ENCODE measurements around the gene AGBL1. TPM values are rescaled to one million over a fixed set of nuclear protein-coding genes. Genes with fewer than 3 reads are reported as not detected.

AGBL1 gene
- total RNA-seq, 1 donor from 2014 or later, result 0.07 TPM

- Mint-ChIP-seq H3K27ac (no peak overlapping the region), H3K4me3 (no peak overlapping the region), H3K36me3 (no peaks in the 10 kb centered on the region), H3K27me3 (peaks cover 6% of the 10 kb centered on the region), H3K9me3 (no peaks in the 10 kb centered on the region), H3K4me1 (ENCODE audit: unreplicated experiment) (peaks cover 5% of the 10 kb centered on the region)
- no peak for TF ChIP-seq CTCF (conservative IDR thresholded peaks at IDR 0.05)
- no peak for DNase-seq (ENCODE audit: extremely low spot score, unreplicated experiment)
Measured at GRCh38 chr15:86799226-86799625, 719.6 kb downstream of the AGBL1 start.

GRCh38 chr15:86802244-86802643, 722.6 kb downstream of the AGBL1 start:
- TF ChIP-seq CTCF (conservative IDR thresholded peaks at IDR 0.05), result no peak
- H3K4me1 Mint-ChIP-seq (ENCODE audit: unreplicated experiment), result peaks cover 4% of the 10 kb centered on the region
- H3K9me3 Mint-ChIP-seq, result no peaks in the 10 kb centered on the region
- no peak for DNase-seq (ENCODE audit: extremely low spot score, unreplicated experiment)
- H3K36me3 Mint-ChIP-seq, result no peaks in the 10 kb centered on the region
- peaks cover 6% of the 10 kb centered on the region for H3K27me3 Mint-ChIP-seq
- H3K4me3 Mint-ChIP-seq, result no peak overlapping the region
- no peak overlapping the region for H3K27ac Mint-ChIP-seq

GRCh38 chr15:86804406-86804805, 724.7 kb downstream of the AGBL1 start:
- no peak overlapping the region for H3K27ac Mint-ChIP-seq
- TF ChIP-seq CTCF (conservative IDR thresholded peaks at IDR 0.05), result no peak
- peaks cover 13% of the 10 kb centered on the region for H3K27me3 Mint-ChIP-seq
- DNase-seq (ENCODE audit: extremely low spot score, unreplicated experiment), result no peak
- no peaks in the 10 kb centered on the region for H3K36me3 Mint-ChIP-seq
- no peak overlapping the region for H3K4me3 Mint-ChIP-seq
- H3K4me1 Mint-ChIP-seq (ENCODE audit: unreplicated experiment), result no peaks in the 10 kb centered on the region
- no peaks in the 10 kb centered on the region for H3K9me3 Mint-ChIP-seq

GRCh38 chr15:86810329-86810728, 730.7 kb downstream of the AGBL1 start:
- no peaks in the 10 kb centered on the region for H3K4me1 Mint-ChIP-seq (ENCODE audit: unreplicated experiment)
- H3K27ac Mint-ChIP-seq, result no peak overlapping the region
- no peak overlapping the region for H3K4me3 Mint-ChIP-seq
- no peak for DNase-seq (ENCODE audit: extremely low spot score, unreplicated experiment)
- no peaks in the 10 kb centered on the region for H3K36me3 Mint-ChIP-seq
- no peaks in the 10 kb centered on the region for H3K9me3 Mint-ChIP-seq
- H3K27me3 Mint-ChIP-seq, result peaks cover 13% of the 10 kb centered on the region
- TF ChIP-seq CTCF (conservative IDR thresholded peaks at IDR 0.05), result no peak

GRCh38 chr15:86813892-86814291, 734.2 kb downstream of the AGBL1 start:
- Mint-ChIP-seq H3K27ac (no peak overlapping the region), H3K36me3 (no peaks in the 10 kb centered on the region), H3K27me3 (peaks cover 17% of the 10 kb centered on the region), H3K4me3 (no peak overlapping the region), H3K9me3 (no peaks in the 10 kb centered on the region), H3K4me1 (ENCODE audit: unreplicated experiment) (peaks cover 4% of the 10 kb centered on the region)
- no peak for TF ChIP-seq CTCF (conservative IDR thresholded peaks at IDR 0.05)
- no peak for DNase-seq (ENCODE audit: extremely low spot score, unreplicated experiment)

- no peak overlapping the region for H3K27ac Mint-ChIP-seq
- TF ChIP-seq CTCF (conservative IDR thresholded peaks at IDR 0.05), result no peak
- peaks cover 3% of the 10 kb centered on the region for H3K4me1 Mint-ChIP-seq (ENCODE audit: unreplicated experiment)
- H3K36me3 Mint-ChIP-seq, result no peaks in the 10 kb centered on the region
- H3K27me3 Mint-ChIP-seq, result peaks cover 6% of the 10 kb centered on the region
- DNase-seq (ENCODE audit: extremely low spot score, unreplicated experiment), result no peak
- no peak overlapping the region for H3K4me3 Mint-ChIP-seq
- H3K9me3 Mint-ChIP-seq, result peaks cover 7% of the 10 kb centered on the region
Measured at GRCh38 chr15:86829245-86829644, 749.6 kb downstream of the AGBL1 start.

Measured in type B pancreatic cell (in vitro differentiated cells).